SK-N-SH treated with all-trans-retinoic acid at 6 μM for 48 hours (cell line): Measurements from ENCODE around the gene KNCN.
A peak's percentile ranks its signal among the peaks of the same experiment; 100 is the strongest.

Source experiments
- ATAC-seq: fragments of 200-7000 bp; cut with Tn5 transposase; 3 replicates; pipeline ENCODE4 v1.9.1; 2020; ENCODE audit warnings: mild to moderate bottlenecking, moderate library complexity
- ARNTL ChIP-seq: fragments of 450-650 bp; formaldehyde crosslinking; IDR thresholded peaks from 2 replicates; pipeline ENCODE4 v1.5.0; 2020; ENCODE audit warnings: low read depth, mild to moderate bottlenecking, moderate library complexity, borderline replicate concordance
- BACH2 ChIP-seq: fragments of 250-450 bp; sonication (Bioruptor Pico); IDR thresholded peaks from 2 replicates; pipeline ENCODE4 v1.9.0; 2021; ENCODE audit warnings: mild to moderate bottlenecking, borderline replicate concordance
- ESRRG ChIP-seq: fragments of 250-450 bp; sonication (Bioruptor Pico); IDR thresholded peaks from 2 replicates; pipeline ENCODE4 v1.6.1; 2021; ENCODE audit warnings: mild to moderate bottlenecking
- GLIS3 ChIP-seq: fragments of 250-450 bp; sonication (Bioruptor Pico); IDR thresholded peaks from 2 replicates; pipeline ENCODE4 v1.5.0; 2020; ENCODE audit warnings: mild to moderate bottlenecking, moderate library complexity
- ISL1 ChIP-seq: fragments of 250-450 bp; sonication (Bioruptor Pico); IDR thresholded peaks from 2 replicates; pipeline ENCODE4 v2.1.2; 2022; ENCODE audit warnings: mild to moderate bottlenecking, moderate library complexity
- OSR1 ChIP-seq: fragments of 250-450 bp; sonication (Bioruptor Pico); IDR thresholded peaks from 2 replicates; pipeline ENCODE4 v1.8.0; 2022; ENCODE audit warnings: moderate library complexity, mild to moderate bottlenecking, inconsistent platforms
- PPARA ChIP-seq: fragments of 250-450 bp; sonication (Bioruptor Pico); IDR thresholded peaks from 2 replicates; pipeline ENCODE4 v1.5.0; 2020; ENCODE audit warnings: mild to moderate bottlenecking, borderline replicate concordance
- RARB ChIP-seq: fragments of 250-450 bp; sonication (Bioruptor Pico); IDR thresholded peaks from 2 replicates; pipeline ENCODE4 v1.8.0; 2021; ENCODE audit warnings: mild to moderate bottlenecking, moderate library complexity
- SNAI2 ChIP-seq: fragments of 250-450 bp; sonication (Bioruptor Pico); IDR thresholded peaks from 2 replicates; pipeline ENCODE4 v1.5.0; 2020; ENCODE audit warnings: mild to moderate bottlenecking, moderate library complexity
- TCF4 ChIP-seq: fragments of 250-450 bp; sonication (Bioruptor Pico); IDR thresholded peaks from 2 replicates; pipeline ENCODE4 v1.8.0; 2021; ENCODE audit warnings: mild to moderate bottlenecking, moderate library complexity, borderline replicate concordance
- ZC3H10 ChIP-seq: fragments of 250-450 bp; sonication (Bioruptor Pico); IDR thresholded peaks from 2 replicates; pipeline ENCODE4 v1.5.1; 2021; ENCODE audit warnings: mild to moderate bottlenecking, moderate library complexity
- ZFP3 ChIP-seq: fragments of 250-450 bp; sonication (Bioruptor Pico); IDR thresholded peaks from 2 replicates; pipeline ENCODE4 v1.5.0; 2020; ENCODE audit warnings: mild to moderate bottlenecking, moderate library complexity
- ZFP30 ChIP-seq: fragments of 450-650 bp; formaldehyde crosslinking; IDR thresholded peaks from 2 replicates; pipeline ENCODE4 v1.5.0; 2022; ENCODE audit warnings: mild to moderate bottlenecking, moderate library complexity
- ZNF565 ChIP-seq: fragments of 450-650 bp; formaldehyde crosslinking; conservative IDR thresholded peaks from 2 replicates; pipeline ENCODE4 v1.5.0; 2020; ENCODE audit warnings: low read depth, mild to moderate bottlenecking, moderate library complexity
- ZNF70 ChIP-seq: fragments of 450-650 bp; formaldehyde crosslinking; IDR thresholded peaks from 2 replicates; pipeline ENCODE4 v1.5.0; 2020; ENCODE audit warnings: mild to moderate bottlenecking, moderate library complexity
- ZNF8 ChIP-seq: fragments of 450-650 bp; formaldehyde crosslinking; IDR thresholded peaks from 2 replicates; pipeline ENCODE4 v1.5.0; 2020; ENCODE audit warnings: mild to moderate bottlenecking, moderate library complexity
- TF ChIP-seq, protein P1 (sequence below): fragments of 250-450 bp; sonication (Bioruptor Pico); IDR thresholded peaks from 2 replicates; pipeline ENCODE4 v1.5.0; 2020; ENCODE audit warnings: mild to moderate bottlenecking, moderate library complexity
- TF ChIP-seq, protein P2 (sequence below): fragments of 250-450 bp; sonication (Bioruptor Pico); IDR thresholded peaks from 2 replicates; pipeline ENCODE4 v1.8.0; 2020; ENCODE audit warnings: mild to moderate bottlenecking, moderate library complexity, borderline replicate concordance
- TF ChIP-seq, protein P3 (sequence below): fragments of 250-450 bp; sonication (Bioruptor Pico); IDR thresholded peaks from 2 replicates; pipeline ENCODE4 v1.8.0; 2021; ENCODE audit warnings: low read depth, mild to moderate bottlenecking, moderate library complexity, borderline replicate concordance
- TF ChIP-seq, protein P4 (sequence below): fragments of 250-450 bp; sonication (Bioruptor Pico); IDR thresholded peaks from 2 replicates; pipeline ENCODE4 v1.5.1; 2020; ENCODE audit warnings: low read depth, mild to moderate bottlenecking, moderate library complexity

KNCN gene

DNA sequence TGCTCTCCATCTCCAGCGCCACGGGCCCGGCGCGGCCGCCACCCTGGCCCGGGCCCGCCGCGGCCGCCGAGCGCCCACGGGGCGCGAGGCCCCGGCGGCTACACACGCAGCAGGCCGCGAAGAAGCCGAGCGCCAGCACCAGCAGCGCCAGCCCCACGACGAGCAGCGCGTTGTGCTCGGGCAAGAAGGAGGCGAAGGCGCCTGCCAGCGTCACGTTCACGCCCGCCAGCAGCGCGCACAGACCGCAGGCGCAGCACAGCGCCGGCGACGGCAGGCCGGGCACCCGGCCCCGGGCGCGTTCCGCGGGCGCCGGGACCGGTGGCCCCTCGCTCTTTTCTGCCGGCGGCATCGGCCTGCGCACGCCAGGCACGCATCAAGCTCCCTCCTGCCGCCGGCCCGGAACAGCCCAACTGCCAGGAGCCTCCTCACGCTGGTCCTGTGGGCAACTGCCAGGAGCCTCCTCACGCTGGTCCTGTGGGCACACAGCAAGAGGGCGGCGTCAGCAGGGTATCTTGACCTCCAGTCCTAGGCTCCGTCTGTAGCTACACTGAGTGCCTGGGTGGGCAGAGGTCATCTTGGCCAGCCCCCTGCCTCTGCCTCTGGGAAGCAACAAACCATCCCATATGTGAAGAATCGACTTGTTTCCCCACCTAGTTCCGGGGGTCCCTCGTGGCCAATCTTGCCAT is 18.1 kb downstream of the KNCN start (continued):
- TF ChIP-seq, protein P1, sequence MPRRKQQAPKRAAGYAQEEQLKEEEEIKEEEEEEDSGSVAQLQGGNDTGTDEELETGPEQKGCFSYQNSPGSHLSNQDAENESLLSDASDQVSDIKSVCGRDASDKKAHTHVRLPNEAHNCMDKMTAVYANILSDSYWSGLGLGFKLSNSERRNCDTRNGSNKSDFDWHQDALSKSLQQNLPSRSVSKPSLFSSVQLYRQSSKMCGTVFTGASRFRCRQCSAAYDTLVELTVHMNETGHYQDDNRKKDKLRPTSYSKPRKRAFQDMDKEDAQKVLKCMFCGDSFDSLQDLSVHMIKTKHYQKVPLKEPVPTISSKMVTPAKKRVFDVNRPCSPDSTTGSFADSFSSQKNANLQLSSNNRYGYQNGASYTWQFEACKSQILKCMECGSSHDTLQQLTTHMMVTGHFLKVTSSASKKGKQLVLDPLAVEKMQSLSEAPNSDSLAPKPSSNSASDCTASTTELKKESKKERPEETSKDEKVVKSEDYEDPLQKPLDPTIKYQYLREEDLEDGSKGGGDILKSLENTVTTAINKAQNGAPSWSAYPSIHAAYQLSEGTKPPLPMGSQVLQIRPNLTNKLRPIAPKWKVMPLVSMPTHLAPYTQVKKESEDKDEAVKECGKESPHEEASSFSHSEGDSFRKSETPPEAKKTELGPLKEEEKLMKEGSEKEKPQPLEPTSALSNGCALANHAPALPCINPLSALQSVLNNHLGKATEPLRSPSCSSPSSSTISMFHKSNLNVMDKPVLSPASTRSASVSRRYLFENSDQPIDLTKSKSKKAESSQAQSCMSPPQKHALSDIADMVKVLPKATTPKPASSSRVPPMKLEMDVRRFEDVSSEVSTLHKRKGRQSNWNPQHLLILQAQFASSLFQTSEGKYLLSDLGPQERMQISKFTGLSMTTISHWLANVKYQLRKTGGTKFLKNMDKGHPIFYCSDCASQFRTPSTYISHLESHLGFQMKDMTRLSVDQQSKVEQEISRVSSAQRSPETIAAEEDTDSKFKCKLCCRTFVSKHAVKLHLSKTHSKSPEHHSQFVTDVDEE (CRISPR knock-in tag): no peak
- TF ChIP-seq, protein P2, sequence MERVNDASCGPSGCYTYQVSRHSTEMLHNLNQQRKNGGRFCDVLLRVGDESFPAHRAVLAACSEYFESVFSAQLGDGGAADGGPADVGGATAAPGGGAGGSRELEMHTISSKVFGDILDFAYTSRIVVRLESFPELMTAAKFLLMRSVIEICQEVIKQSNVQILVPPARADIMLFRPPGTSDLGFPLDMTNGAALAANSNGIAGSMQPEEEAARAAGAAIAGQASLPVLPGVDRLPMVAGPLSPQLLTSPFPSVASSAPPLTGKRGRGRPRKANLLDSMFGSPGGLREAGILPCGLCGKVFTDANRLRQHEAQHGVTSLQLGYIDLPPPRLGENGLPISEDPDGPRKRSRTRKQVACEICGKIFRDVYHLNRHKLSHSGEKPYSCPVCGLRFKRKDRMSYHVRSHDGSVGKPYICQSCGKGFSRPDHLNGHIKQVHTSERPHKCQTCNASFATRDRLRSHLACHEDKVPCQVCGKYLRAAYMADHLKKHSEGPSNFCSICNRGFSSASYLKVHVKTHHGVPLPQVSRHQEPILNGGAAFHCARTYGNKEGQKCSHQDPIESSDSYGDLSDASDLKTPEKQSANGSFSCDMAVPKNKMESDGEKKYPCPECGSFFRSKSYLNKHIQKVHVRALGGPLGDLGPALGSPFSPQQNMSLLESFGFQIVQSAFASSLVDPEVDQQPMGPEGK (CRISPR knock-in tag): no peak

DNA sequence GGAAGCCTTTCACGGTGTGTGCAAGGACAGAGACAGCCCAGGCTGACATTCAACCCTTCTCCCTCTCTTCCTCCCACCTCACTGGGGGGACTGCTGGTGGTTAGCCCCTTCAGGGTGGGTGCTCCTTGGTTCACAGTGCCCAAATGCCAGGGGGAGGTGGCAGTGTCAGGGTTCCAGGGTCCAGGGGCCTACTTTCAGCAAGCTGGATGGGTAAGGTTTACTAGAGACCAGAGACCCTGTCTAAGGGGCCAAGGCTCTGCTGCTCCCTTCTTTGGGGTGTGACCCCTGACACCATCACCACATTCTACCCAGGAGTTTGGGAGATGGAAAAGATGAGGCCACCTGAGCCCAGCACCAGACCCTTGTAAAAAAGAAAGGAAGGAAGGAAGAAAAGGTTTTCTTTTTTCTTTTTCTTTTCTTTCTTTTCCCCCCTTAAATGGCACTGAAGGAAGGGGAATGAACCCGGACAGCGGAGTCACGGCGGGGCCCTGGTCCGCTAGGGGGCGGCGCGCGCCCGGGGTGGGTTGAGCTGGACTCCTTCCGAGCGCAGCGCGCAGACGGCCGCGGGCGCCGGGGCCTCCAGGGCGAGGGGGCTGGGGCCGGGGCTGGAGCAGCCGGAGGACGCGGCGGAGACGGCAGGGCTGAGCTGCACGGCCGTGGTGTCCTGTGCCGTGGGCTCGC is 18.8 kb downstream of the KNCN start:
- TF ChIP-seq ARNTL (CRISPR knock-in tag): no peak
- TF ChIP-seq, protein P3, sequence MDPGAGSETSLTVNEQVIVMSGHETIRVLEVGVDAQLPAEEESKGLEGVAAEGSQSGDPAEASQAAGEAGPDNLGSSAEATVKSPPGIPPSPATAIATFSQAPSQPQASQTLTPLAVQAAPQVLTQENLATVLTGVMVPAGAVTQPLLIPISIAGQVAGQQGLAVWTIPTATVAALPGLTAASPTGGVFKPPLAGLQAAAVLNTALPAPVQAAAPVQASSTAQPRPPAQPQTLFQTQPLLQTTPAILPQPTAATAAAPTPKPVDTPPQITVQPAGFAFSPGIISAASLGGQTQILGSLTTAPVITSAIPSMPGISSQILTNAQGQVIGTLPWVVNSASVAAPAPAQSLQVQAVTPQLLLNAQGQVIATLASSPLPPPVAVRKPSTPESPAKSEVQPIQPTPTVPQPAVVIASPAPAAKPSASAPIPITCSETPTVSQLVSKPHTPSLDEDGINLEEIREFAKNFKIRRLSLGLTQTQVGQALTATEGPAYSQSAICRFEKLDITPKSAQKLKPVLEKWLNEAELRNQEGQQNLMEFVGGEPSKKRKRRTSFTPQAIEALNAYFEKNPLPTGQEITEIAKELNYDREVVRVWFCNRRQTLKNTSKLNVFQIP: no peak
- TF ChIP-seq ZFP3 (CRISPR knock-in tag): no peak
- no peak for TF ChIP-seq RARB (CRISPR knock-in tag)
- TF ChIP-seq OSR1 (CRISPR knock-in tag): no peak
- no peak for TF ChIP-seq TCF4 (CRISPR knock-in tag)
- no peak for TF ChIP-seq ZNF70
- no peak for TF ChIP-seq ZFP30 (CRISPR knock-in tag)
- no peak for TF ChIP-seq ESRRG (CRISPR knock-in tag)
- TF ChIP-seq ZNF8: no peak
- no peak for TF ChIP-seq GLIS3
- no peak for TF ChIP-seq ZC3H10 (CRISPR knock-in tag)
- no peak for TF ChIP-seq BACH2
- TF ChIP-seq, protein P4, sequence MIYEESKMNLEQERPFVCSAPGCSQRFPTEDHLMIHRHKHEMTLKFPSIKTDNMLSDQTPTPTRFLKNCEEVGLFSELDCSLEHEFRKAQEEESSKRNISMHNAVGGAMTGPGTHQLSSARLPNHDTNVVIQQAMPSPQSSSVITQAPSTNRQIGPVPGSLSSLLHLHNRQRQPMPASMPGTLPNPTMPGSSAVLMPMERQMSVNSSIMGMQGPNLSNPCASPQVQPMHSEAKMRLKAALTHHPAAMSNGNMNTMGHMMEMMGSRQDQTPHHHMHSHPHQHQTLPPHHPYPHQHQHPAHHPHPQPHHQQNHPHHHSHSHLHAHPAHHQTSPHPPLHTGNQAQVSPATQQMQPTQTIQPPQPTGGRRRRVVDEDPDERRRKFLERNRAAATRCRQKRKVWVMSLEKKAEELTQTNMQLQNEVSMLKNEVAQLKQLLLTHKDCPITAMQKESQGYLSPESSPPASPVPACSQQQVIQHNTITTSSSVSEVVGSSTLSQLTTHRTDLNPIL: no peak
- TF ChIP-seq ZNF565 (CRISPR knock-in tag): no peak
- TF ChIP-seq, protein P2 (CRISPR knock-in tag): no peak
- ATAC-seq: peak; percentile 72

DNA sequence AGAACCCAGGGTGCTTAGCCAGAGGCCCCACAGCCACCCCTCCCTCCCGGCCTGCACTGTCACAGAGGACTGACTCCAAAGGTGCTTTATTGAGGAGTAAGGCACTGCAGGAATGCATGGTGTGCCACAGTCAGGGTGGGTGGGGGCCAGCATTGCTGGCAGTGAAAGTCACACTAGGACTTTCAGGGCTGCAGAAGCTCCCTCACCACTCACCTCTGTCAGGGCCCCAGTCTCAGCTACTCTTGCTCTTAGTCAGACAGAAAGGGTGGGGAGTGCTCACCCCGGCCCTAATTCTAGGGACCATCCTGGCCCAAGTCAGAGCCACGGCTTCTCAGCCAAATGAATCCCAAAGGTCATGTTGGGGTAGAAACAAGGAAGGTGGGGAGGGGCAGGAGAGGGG is 19.4 kb downstream of the KNCN start:
- TF ChIP-seq ESRRG (CRISPR knock-in tag) (no peak), ZFP30 (CRISPR knock-in tag) (no peak), ZC3H10 (CRISPR knock-in tag) (no peak), SNAI2 (CRISPR knock-in tag) (no peak), ZFP3 (CRISPR knock-in tag) (no peak), ISL1 (CRISPR knock-in tag) (no peak), PPARA (CRISPR knock-in tag) (no peak)
- ATAC-seq: no peak
